NCI-H1436 treated with DMSO at 0.1 percent for 48 hours (cell line): ENCODE results near the gene TMEM18.
"Not testable (repeated sequence)": the region's sequence is repeated elsewhere in the genome, so short reads cannot be mapped to it uniquely, and the experiment has no call there.

ENCODE experiments used
- DNase-seq: peaks from one replicate; lab custom pipeline; 2025; lab: John Stamatoyannopoulos, UW

Gene TMEM18

DNA sequence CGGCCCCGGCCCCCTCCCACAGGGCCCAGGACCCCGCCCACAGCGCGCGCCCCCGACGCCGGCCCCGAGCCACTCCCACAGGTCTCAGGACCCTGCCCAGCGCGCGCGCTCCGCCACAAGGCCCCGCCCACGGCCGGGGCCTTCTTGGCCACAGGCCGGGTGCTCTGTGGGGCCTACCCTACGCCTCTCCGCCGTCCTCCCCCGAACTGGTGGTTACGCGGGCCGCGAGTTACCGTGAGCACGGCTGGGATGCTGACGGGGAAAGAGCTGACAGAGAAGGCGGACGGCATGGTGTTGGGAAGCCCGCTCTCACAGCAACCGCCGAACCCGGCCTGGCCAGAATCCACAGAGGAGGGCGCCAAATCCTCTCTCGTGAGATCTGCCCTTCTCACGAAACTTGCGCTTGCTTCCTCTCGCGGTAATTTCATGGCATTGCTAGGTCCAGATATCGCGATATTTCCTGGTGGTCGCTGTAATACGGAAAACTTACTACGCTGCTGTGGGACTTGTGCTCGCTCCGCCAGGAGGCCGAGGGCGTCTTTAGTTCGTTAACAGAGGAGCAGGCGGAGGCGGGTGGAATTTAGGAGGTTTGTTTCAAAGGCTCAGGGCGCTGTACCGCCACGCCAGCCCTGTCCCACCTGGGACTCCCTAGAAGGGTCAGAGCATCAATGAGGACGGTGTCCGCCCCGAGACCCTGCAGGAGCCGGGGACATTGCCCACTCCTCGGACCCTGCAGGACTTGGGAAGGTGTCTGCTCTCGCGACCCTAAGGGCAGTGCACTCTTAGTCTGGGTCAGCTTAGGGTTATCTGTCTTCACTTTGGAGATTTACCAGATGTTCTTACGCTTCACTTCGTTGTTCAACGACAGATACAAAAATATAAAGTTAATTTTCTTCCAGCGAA lies at the start of gene TMEM18:
TMEM18 (minus strand) TSS at position 351 of the 903 bp plus-strand sequence; CDS start at position 290, 61 bp downstream.
- DNase-seq: peak; percentile 89

DNA sequence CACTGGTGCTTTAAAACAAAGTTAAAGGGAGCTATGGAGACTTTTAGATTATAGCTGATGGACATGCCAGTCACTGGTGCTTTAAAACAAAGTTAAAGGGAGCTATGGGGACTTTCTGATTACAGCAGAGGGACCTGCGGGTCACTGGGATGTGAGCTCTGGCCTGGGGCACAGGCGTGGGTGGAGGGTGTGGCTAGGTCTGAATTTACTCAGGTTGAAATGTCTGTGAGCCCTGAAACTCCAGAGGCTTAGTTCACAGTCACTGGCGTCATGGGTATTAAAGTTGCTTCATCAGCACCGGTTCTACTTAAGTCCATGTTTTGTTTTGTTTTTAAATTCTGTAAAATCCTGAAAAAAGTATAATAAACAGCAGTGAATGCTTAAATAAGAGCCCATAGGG lies 49.0 kb upstream of the TMEM18 start:
- DNase-seq: no peak

DNA sequence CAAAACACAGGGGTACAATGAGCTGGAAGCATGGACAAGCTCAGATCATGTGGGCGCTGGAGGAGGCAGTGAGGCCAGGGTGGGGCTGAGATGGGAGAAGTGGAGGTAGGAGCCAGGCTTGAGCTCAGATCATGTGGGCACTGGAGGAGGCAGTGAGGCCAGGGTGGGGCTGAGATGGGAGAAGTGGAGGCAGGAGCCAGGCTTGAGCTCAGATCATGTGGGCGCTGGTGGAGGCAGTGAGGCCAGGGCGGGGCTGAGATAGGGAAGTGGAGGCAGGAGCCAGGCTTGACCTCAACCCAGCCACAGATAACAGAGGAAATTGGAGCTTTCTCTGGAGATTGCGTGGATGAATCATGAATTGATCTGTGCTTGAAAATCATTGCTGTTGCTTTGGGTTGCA lies 48.3 kb upstream of the TMEM18 start:
- DNase-seq: no peak

DNA sequence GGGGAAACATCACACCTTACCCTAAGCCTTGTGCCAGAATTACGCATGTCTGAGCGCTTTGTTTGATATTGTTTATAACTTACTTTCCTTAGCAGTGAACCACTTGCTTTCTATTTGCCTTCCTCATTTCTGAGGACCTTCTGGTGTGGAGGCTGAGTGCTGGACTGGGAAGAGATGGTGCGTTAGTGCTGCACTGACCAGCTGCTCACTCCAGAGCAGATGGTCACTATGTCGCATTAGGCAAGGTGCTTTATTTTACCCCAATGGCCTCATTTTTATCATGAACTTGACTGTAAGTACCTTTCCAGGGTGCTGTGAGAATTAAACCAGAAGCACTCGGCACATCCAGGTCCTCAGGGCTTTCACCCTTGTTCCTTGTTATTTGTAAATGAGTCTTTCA lies 46.6 kb upstream of the TMEM18 start:
- no peak for DNase-seq

DNA sequence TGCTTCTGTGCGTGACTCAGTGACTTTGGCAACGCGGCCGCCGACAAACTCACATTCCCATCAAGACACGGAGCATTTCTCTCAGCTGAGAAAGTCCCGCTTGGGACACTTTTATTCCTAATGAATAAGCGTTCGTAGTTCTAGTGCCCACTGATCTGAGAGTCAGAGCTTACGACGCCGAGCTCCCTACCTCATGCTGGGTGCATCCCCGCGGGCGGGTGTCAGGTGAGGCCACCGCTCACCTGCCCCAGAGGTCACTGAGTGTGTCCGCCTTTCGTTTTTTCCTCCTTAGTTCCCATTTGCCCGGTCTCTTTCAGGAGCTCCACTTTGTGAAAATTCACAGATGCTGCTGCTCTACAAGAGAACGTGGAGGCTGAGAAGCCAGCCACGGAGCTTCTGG lies 43.6 kb upstream of the TMEM18 start:
- no peak for DNase-seq

DNA sequence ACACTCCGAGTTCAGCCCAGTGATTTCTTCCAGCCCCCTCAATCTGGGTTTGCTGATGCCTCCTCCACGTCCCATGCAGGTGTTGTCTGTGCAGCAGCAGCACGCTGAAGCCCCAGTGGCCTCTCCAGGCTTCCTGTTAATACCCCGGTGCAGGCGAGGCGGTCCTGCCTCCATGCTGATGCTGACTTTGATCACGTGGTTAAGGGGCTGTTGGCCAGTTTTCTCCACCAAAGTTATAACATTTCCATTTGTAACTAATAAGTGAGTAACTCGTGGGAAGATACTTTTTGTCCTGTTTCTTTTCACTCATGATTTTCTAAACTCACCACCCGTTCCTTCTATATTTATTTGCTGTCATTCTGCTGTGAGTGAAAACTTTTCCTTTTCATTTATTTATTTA lies 42.5 kb upstream of the TMEM18 start:
- no peak for DNase-seq

DNA sequence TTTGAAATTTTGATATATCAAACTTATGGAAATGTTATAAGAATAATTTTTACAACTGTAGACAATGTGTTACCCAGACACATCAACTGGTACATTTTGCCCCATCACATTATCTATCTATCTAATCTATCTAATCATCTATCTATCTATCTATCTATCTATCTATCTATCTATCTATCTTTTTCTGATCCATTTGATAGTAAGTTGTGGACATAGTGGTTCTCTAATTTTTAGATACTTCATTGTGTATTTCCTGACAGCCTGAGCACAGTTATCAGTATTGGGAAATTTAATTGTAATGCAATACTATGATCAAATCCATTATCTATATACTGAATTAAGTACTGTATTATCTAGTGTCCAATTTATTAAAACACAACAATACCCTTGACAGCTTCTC lies 42.0 kb upstream of the TMEM18 start:
- DNase-seq: no peak

DNA sequence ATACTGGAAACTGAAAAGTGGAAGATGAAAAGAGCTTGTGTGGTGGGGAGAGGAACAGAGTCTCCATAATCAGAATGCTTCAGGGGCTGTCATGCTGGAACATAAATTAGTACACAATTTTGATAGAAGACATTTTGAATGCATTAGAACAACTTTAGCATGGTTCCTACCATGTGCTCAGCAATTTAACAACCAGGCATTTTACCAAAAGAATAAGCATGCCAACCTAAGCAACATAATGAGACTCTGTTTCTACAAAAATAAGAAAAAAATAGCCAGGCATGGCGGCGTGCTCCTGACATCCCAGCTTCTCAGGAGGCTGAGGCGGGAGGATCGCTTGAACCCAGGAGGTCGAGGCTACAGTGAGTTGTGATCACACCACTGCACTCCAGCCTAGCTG lies 40.5 kb upstream of the TMEM18 start:
- no peak for DNase-seq

DNA sequence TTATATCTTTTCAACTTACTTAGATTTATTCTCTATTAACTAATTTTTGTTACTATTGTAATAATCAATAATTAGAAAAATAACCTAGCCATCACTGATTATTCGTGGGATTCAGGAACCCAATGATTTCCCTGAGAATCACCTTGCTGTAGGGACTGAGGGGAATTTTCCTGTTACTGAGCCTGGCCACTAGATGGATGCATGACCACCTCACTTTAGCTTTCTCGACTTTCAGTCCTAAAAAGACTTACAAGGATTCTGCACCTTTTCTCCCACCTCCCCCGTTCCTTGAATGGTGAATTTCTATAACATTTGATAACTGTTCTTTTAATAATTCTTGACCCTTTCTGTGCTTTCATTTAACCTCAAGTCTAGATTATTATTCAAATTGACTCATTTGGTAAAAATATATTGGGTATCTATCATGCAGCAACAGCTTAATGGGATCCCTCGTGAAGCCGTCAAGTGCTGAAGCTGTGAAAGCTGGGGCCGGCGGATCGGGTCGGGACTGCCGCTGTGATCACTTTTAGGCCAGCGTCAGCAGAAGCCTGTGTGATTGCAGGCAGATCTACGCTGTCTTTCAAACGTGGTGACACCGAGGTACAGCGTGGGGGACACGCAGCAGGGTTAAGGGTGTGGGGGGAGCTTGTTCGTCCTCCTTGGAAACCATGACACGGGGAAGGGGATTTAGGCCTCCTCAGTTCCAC lies 38.8 kb upstream of the TMEM18 start:
- no peak for DNase-seq

DNA sequence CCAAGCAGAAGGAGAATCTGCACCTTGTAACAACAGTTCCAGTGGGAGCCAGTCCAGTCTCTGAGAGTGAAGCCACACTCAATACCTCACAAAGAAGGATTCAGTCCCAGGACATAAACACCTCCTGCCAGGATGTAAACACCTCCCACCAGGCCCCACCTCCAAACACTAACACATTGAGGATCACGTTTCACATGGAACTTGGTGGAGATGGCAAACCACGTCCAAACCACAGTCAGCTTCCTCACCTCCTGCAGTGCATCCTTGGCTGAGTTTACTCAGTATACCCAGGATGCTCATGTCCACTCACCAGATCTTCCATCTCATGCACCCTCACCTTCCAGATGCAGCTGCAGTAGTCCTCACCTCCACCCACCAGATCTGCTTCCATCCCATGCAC lies 37.8 kb upstream of the TMEM18 start:
- no peak for DNase-seq

DNA sequence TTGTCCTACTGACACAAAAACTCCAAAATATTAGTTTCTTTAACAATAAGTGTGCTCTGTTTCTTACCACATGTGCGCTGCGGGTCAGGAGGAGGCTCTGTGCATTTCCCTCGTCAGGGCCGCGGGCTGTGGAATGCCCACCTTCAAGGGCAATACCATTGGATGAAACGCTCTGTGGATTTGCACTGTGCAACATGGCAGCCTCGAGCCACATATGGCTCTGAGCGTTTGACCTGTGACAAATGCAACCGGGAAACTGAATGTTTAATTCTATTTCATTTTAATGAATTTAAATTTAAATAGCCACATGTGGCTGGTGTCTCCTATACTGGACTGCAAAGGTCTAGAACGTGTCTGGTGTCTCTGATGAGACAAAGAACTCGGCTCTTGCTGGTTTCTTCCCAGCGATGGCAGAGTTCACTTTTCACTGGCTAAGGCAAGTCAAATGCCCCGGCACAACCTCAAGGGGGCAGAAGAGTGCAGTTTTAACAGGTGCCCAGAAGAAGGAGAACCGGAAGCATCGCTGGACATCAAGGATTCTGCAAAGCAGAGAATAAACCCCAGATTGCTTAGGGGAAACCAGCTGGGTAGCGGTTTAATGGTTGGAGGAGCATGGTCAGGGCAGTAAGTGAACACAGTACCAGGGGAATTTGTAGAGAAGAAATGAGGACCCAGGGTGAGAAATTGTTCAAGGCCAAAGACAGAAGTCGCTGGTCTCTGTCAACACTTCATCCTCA lies 37.0 kb upstream of the TMEM18 start:
- peak; percentile 14 for DNase-seq

DNA sequence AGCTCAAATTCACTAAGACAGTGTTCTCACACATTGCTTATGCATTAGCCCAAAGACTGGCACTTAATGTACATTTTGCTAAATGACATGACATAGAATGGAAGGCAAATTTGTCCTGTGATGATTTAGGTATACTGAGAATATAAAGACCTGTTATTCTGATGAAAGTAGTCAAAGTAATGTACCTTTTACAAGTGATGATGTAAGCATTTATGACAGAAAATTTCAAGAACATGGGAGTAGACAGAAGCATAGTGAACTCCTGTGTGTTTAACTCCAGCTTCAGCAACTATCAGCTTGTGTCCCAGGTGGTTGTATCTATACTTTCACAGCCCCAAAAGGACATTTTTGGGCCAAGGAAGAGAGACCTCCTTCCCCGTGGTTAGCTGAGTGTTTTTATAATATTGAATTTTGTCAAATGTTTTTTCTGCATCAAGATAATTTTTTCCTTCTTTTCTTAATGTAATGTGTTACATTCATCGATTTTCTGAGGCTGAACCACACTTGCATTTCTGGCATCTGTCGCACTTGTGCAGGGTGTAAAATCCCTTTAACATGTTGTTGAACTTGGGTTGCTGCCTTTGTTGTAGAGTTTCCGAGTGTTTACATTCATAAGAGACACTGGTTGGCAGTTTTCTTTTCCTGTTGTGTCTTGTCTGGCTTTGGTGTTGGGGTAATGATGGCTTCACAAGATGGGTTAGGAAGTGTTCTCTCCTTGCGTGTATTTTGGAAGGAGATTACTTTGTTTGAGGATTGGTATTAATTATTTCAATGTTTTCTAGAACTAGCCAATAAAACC lies 33.9 kb upstream of the TMEM18 start:
- DNase-seq: no peak

DNA sequence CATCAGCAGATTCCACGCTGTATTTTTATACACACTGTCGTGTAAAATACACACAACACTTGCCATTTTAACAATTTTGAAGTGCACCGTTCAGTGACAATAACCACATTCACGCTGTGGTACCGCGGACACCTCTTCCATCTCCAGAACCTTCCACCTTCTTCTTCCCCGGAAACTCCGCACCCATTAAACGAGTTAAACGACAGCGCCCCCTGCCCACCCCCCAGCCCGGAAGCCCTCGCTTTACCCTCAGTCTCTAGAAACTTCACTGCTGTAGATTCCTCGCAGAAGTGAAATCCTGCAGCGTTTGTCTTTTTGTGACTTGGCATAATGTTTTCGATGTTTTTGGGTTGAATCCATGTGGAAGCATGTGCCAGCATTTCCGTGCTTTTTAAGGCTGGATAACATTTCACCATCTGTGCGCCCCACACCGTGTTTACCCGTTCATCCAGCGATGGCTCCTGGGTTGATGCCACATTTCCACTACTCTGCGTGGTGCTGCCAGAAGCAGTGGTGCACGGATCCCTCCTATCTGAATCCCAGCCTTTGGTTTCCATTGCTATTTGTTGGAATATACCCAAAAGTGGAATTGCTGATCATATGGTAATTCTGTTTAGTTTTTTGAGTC lies 32.0 kb upstream of the TMEM18 start:
- DNase-seq: no peak

DNA sequence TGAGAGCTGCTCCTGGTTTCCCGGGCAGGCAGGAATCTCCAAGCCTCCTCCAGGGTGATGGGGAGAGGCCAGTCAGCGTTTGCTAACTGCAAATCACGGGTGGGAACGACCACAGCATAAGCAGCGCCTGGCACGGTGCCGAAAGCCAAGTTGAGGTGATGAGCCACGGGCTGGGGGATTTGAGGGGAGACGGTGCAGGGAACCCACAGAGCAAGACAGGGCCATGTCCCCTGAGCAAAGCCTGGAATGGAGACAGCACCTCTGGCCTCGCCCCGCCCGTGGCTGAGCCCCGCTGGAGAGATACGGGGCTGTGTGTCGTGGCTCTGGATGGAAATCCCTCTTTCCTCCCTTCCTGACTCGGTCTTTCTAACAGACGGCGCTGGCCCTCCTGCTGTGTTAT lies 31.5 kb upstream of the TMEM18 start:
- DNase-seq: no peak

DNA sequence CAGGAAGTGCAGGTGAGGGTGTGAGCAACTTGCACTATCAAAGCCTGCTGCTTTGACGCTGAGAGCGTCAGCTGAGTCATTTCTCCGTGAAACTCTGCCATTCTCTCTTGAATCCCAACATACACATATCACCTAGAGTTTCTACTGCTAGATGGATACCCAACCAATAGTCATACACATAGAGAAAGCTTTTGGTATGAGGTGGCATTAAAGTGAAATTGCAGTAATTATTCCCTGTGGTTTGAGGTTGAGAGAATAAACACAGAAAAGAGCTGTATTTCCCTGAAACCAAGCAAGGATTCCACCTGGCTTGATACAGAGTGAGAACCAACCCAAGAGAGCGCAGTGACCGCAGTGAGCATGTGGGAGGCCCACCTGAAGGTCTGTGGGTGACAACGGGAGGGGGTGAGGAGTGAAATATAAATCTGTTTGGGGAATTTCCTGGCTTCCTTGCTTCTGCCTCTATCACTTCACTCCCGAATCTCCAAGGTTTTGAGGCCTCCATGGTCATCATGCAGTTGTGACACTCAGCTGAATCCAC lies 28.8 kb upstream of the TMEM18 start:
- no peak for DNase-seq

DNA sequence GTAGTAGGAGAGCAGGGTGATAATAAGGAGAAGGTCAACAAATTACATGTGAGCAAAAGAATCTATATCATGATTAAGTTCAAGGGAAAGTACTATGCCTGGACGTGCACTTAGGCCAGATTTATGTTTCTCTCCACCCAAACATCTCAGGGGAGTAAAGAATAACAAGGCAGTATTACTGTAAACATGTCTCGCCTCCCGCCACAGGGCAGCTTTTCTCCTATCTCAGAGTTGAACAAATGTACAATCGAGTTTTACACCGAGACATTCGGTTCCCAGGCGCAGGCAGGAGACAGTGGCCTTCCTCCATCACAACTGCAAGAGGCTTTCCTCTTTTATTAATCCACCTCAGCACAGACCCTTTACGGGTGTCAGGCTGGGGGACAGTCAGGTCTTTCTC lies 25.6 kb upstream of the TMEM18 start:
- DNase-seq: not testable (repeated sequence)

DNA sequence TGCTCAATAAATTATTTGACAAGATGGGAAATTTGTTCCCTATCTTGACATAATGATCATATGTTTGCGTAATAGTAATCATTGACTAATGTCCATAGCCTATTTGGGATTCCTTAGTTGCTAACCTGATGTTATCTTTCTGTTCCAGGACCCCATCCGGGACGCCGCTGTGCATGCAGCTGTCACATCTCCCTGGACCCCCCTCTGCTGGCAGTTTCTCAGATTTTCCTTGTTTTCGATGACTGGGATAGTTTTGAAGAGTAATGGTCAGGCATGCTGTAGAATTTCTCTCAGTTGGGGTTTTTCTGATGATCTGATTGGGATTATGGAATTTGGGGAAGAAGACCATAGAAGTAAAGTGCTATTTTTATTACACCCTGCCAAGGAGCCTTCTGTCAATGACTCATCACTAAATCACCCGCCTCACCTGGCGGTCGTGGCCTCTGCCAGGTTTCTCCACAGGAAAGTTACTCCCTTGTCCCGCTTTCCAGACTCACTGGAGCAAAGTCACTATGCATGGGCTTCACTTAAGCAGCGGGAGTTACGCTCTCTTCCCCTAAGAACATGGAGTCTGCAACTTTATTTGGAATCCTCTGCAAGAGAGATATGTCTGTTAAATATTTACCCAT lies 19.9 kb upstream of the TMEM18 start:
- DNase-seq: no peak

DNA sequence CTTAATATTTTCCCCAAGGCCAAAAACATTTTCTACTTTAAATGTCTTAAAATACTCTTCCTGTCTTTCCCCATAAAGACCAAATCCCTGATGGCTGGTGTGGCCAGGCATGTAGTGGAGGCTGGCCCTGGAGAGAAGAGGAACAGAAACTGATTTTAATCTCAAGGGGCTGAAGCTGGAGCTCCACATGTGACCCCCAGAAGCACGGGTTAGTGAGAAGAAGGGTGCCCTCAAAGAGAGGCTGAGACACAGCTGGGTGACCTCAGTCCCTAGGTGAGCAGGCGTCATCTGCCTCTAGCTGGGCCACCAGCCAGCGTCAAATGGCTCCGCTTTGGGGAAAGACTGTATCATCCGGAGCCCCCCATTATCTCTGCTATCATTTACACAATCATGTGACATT lies 19.3 kb upstream of the TMEM18 start:
- DNase-seq: no peak

DNA sequence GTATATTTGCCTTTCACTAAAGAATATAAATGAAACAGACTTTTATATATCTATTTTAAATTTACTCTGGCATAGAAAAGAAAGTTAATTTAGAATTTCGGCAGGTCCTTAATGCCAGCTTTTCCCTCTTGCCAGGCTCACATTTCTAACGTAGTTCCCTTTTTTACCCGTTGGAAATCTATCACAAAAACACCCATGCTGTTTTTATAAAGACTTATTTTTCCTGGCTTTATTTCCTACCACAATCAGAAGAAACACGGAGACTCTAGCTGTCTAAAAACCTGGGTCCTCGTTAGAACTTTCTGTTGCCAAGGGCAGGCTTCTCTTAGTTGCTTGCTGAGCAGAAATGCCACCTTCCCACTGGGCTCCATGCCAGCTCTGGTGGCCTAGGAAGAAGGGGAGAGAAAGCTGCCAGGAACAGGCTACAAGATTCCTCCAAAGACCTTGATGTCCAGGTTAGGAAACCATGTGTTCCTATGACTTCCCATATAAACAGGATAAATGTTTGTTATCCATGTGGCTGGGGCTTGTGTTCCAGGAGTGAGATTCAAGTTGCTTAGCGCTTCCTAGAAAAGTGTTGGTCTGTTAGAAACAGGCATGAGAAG lies 17.8 kb upstream of the TMEM18 start:
- DNase-seq: no peak

DNA sequence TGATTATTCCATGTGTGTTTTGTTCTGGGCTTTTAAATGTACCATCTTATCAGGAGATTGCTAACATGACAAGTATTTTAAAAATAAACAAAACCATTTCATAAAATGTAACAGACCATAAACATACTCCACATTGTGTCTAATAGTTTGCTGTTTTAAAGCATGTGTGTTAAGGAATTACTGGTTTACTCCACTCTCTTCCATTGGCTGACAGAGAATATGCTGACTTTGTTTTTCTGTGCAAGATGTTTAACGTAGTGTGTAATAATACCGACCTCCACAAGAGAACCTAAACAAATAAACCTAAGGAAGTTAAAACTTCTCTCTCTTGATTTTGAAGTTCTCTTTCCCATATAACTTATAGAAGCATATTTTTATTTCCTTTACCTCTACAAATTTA lies 17.0 kb upstream of the TMEM18 start:
- DNase-seq: no peak
